GM20431 (cell line): ENCODE results near the gene UQCC3.
"Not testable (repeated sequence)": the region's sequence is repeated elsewhere in the genome, so short reads cannot be mapped to it uniquely, and the experiment has no call there.

Experiments
- in situ Hi-C: fragments of 300-500 bp; cut with MseI, MboI; formaldehyde crosslinking; loops from one replicate; pipeline ENCODE4 v1.15.0; 2020; ENCODE audit warnings: low sequenced_read_pairs; ENCODE audit not compliant: unreplicated experiment

Gene UQCC3

GRCh38 chr11:62693624-62694023, 22.2 kb downstream of the UQCC3 start:
- in situ Hi-C loops = loop anchor here (10.0 kb wide), 1 partner anchor 299 kb away; no protein-coding TSS in a partner anchor

DNA sequence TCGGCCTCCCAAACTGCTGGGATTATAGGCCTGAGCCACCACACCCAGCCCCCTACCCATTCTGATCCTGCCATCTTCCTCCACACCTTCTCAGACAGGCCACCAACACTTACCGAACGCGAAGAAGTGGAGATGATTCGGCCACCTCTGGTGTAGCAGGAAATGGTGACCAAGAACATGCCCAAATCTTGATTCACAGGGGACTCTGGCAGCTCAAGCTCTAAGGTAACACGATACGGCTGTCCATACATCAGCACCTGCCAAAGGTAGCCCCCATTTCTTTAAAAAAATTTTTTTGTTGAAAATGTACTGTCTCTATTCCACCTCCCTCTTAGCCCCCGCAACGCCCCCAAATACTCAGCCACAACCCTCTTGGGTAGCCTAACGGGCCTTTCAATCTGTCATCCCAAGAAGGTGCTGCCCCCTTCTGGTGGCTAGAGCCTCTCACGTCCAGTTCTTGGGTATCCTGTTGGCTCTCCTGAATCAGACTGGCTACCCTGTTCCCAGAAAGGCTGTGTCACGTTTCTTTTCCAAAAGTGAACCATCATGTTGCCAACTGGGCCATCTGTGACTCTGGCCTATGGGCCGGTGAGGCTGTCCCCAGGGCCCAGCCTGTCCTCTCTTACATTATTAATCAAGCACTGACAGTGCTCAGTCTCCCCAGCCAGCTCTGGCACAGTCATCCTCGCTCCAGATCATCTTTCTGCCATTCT, 23.1 kb downstream of the UQCC3 start:
- in situ Hi-C loops = loop anchor here (10.0 kb wide), 1 partner anchor 300 kb away; no protein-coding TSS in a partner anchor

DNA sequence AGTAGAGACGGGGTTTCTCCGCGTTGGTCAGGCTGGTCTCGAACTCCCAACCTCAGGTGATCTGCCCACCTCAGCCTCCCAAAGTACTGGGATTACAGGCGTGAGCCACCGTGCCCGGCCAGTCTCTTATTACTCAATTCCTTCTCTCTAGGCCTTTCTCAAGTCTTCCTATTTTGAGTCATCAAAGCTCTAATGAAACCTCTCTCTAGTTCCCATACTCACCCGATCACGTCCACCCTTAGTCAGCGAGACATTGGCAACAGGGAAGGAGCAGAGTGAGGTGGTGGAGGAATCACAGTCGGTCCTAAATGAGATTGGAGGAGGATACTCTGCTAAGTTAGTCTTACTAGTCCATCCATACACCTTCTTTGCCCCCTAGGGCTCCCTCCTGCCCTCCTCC, 30.8 kb downstream of the UQCC3 start:
- in situ Hi-C loops = no loop called here

DNA sequence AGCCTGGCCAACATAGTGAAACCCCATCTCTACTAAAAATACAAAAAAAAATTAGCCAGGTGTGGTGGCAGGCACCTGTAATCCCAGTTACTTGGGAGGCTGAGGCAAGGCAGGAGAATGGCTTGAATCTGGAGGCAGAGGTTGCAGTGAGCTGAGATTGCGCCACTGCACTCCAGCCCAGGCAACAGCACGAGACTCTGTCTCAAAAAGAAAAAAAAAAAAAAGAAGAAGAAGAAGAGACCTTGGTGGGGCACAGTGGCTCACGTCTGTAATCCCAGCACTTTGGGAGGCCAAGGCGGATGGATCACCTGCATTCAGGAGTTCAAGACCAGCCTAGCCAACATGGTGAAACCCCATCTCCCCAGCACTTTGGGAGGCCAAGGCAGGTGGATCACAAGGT, 32.4 kb downstream of the UQCC3 start:
- in situ Hi-C loops = not testable (repeated sequence)

DNA sequence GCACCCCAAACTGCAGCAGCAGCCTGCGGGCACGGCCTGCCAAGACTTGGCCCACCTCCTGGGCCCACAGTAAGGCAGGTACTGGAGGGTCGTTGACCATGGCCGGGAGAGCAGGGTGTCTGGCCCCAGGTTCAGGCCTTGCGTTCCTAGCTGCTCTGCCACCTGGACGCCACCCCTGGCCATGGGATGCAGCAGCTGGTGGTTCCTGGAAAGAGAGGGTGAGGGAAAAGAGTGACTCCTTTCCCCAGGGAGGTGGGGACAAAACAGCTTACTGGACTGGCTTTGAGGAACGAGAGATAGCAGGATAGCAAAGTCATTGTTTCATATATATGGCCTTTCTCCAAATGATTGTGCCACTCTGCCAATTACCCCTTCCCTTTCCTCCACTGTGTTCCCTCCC, 33.9 kb downstream of the UQCC3 start:
- in situ Hi-C loops = no loop called here

DNA sequence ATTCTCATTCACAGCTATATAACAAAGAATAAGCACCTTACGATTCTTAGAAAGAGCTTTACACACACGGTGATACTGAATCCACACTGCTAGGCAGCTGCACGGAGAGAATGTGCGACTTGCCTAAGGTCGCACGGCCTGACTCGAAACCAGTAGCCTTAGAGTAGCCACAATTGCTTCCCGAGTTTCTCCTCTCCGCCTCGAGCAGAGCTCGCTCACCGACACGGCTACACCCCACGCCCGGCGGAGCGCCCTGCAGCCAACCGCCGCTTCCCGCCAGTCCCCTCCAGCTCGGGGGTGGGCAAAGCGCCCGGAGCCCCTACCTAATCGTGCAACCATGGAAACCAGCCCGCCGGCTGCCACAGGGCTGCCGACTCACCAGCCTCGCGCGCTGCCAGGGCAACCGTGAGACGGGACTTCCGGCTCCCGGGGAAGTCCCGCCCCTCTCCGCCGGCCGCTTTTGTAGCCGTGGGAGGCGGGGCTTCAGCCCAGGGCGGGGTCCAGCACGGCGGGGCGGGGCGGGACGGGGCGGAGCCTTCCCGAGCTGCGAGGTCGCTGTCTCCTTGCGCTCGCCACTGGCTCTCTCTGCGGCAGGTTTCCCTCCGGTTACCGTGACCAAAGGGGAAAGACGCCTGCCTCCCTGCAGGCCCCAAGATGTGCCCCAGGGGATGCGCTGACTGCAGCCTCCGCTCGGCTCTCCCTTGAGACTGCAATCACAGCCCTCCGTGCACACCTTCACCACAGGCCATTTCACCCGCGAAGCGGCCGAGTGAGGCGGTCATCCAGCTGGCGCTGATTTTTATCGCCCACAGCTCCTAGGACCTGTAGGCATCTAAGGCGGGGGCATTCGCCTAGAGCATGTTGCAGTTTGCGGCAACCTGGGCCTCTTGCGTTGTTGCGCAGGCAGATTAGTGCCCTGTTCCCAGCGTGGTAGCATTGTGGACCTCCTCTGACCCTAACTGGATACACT, 34.7 kb downstream of the UQCC3 start:
- in situ Hi-C loops = no loop called here

GRCh38 chr11:62706850-62707247, 35.4 kb downstream of the UQCC3 start:
- in situ Hi-C loops = no loop called here

DNA sequence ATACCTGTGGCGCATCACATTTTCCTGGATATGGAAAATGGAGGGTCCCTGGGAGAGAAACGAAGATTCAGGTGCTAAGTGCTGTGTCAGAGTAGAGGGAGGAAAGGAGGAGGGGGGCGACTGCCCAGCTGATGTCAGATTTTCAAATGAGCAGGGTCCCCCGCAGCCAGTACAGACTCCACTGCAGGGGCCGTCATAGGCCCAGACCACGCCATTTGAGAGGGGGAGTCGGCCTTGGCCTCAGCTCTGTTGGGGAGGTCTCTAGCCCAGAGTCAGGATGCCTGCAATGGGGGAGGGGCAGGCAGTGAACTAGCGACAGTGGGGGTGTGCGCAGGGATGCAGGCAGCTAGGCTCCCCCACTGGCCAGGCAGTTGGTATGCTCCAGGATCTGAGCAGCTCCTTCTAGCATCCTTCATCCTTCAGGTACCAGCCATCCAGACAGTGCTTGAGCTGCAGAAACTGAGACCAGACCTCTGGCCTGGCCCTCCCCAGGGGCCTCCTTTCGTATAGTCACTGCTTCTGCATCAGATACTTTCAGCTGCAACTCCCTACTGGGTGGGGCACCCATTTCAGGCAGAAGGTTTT, 35.9 kb downstream of the UQCC3 start, which contains the start of the genes BSCL2 and GNG3:
TSS of gene BSCL2 (minus strand) at position 148 of the 585 bp plus-strand sequence. CDS start 229 bp downstream, outside the sequence.
TSS of gene GNG3 (plus strand) at position 400 of the 585 bp plus-strand sequence. CDS start 620 bp downstream, outside the sequence.
- in situ Hi-C loops = no loop called here

- in situ Hi-C loops = no loop called here
Measured at GRCh38 chr11:62708392-62708791, 36.9 kb downstream of the UQCC3 start.

- in situ Hi-C loops = no loop called here
Measured at GRCh38 chr11:62708793-62709192, 37.3 kb downstream of the UQCC3 start.

GRCh38 chr11:62709247-62710000, 38.0 kb downstream of the UQCC3 start:
- in situ Hi-C loops = no loop called here

DNA sequence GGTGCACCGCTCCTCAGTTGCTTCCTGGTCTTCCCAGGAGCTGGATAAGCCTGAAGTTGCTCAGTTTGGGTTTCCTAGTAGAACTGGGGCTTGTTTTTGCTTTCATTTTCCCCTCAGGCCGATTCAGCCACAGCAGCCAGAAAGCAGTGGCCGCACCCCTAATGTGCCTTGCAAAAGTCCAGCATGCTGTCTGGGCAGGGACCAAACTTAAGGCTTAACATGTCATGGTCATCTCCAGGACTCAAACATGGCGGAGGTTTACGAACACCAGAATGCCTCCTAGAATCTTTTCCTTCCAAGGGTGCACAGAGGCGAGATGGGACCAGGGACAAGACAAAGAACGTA, 38.5 kb downstream of the UQCC3 start:
- in situ Hi-C loops = no loop called here

GRCh38 chr11:62712276-62712812, 40.9 kb downstream of the UQCC3 start:
- in situ Hi-C loops = no loop called here

DNA sequence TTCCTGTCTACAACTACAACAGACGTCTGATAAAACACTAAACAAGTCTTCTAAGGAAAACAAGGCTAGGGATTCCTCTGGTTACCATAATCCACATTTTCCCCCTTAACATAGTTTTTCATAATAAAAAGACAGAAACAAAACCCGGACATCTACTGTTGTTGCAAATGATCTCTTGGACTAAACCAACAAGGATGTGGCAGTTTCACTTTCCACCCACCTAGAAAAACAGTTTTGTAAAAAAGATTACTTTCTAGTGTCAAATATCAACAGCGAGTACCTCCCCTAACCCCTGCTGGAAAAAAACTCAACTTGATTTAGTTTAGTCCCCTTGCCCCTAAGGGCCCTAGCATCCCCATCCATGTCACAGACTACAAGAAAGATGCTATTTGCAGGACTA, 41.4 kb downstream of the UQCC3 start:
- in situ Hi-C loops = no loop called here

- in situ Hi-C loops = no loop called here
Measured at GRCh38 chr11:62713343-62713742, 41.9 kb downstream of the UQCC3 start.

- in situ Hi-C loops = no loop called here
Measured at GRCh38 chr11:62715150-62716130, 44.0 kb downstream of the UQCC3 start.

DNA sequence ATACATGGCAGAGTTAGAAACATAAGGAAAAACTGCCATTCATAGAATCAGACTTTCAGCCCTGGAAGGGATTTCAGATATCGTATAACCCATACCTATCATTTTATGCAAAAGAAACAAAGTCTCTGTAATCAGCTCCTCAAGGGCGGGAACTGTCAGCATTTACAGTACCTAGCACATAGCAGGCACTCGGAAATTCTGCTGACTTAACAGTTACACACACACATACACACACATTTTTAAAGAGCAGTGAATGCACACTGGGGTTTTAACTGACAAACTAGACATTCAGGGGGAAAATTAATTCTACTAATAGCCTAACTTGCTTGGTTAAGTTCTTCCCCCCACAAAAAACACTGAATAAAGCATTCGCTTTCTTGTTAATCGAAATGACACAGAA, 44.7 kb downstream of the UQCC3 start:
- in situ Hi-C loops = no loop called here

- in situ Hi-C loops = no loop called here
Measured at GRCh38 chr11:62716816-62717215, 45.3 kb downstream of the UQCC3 start.
